ENCODE results near the gene ETV6.

Gene ETV6

DNA sequence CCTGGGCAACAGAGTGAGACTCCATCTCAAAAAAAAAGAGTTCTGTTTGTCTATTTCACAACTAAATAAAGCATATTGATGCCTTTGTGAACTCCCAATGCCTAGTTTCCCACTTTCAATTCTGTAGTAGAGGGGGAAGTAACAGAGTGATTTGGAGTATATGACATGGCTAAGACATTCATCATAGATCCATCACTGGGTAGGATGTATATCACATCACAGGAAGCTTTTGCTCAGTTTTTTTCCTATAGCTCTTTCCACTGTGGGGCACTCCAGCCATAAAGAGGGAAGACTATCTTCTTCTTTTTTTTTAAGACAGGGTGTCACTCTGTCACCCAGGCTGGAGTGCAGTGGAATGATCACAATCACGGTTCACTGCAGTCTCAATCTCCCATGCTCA is 267.3 kb downstream of the ETV6 start:
- Histone ChIP-seq H3K27me3 (replicated peaks) (no peaks in the 10 kb centered on the region), H3K36me3 (replicated peaks) (no peaks in the 10 kb centered on the region), H3K4me3 (ENCODE audit: low read depth, low read length) (no peak overlapping the region), H3K27ac (no peak overlapping the region)
- TF ChIP-seq, protein P1, sequence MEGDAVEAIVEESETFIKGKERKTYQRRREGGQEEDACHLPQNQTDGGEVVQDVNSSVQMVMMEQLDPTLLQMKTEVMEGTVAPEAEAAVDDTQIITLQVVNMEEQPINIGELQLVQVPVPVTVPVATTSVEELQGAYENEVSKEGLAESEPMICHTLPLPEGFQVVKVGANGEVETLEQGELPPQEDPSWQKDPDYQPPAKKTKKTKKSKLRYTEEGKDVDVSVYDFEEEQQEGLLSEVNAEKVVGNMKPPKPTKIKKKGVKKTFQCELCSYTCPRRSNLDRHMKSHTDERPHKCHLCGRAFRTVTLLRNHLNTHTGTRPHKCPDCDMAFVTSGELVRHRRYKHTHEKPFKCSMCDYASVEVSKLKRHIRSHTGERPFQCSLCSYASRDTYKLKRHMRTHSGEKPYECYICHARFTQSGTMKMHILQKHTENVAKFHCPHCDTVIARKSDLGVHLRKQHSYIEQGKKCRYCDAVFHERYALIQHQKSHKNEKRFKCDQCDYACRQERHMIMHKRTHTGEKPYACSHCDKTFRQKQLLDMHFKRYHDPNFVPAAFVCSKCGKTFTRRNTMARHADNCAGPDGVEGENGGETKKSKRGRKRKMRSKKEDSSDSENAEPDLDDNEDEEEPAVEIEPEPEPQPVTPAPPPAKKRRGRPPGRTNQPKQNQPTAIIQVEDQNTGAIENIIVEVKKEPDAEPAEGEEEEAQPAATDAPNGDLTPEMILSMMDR (IDR thresholded peaks at IDR 0.05; ENCODE audit: low read depth, low read length, missing control alignments) = no peak
- in situ Hi-C loops (cut with HindIII; ENCODE audit: low pct_ligation_motif_present, low sequenced_read_pairs) = no loop called here
- DNase-seq = no peak

DNA sequence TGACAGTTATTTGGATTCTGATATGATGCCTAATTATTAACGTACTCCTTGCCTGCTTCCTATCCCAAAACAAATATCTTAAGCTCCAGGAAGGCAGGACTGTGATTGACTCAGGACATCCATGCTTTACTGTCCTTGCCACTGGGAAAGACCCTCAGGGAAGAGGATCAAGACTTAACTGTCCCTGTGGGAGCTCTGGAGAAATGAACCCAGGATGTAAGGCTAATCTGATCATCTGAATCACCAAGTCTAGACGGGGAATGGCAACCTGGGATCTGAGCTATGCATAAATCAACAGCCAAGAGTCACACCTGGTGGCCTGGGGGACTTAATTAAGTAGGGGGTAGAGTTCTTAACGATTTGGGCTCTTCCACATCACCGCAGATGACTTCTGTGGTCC is 268.0 kb downstream of the ETV6 start:
- no peaks in the 10 kb centered on the region for H3K27me3 ChIP-seq (replicated peaks)
- no peak overlapping the region for H3K4me3 ChIP-seq (ENCODE audit: low read depth, low read length)
- H3K36me3 ChIP-seq (replicated peaks) = no peaks in the 10 kb centered on the region
- no peak for DNase-seq
- no peak overlapping the region for H3K27ac ChIP-seq
- TF ChIP-seq, protein P1 (IDR thresholded peaks at IDR 0.05; ENCODE audit: low read depth, low read length, missing control alignments) = no peak
- in situ Hi-C loops (cut with HindIII; ENCODE audit: low pct_ligation_motif_present, low sequenced_read_pairs) = no loop called here

DNA sequence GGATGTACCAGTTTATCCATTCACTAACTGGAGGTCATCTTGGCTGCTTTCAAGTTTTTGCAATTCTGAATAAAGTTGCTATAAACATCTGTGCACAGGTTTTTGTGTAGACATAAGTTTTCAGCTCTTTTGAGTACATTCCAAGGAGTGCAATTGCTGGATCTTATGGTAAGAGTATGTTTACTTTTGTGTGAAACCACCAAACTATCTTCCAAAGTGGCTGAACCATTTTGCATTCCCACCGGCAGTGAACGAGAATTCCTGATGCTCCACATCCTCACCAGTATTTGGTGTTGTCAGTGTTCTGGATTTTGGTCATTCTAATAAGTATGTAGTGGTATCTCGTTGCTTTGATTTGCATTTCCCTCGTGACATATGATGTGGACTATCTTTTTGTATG is 270.8 kb downstream of the ETV6 start:
- TF ChIP-seq, protein P1 (IDR thresholded peaks at IDR 0.05; ENCODE audit: low read depth, low read length, missing control alignments) = no peak

DNA sequence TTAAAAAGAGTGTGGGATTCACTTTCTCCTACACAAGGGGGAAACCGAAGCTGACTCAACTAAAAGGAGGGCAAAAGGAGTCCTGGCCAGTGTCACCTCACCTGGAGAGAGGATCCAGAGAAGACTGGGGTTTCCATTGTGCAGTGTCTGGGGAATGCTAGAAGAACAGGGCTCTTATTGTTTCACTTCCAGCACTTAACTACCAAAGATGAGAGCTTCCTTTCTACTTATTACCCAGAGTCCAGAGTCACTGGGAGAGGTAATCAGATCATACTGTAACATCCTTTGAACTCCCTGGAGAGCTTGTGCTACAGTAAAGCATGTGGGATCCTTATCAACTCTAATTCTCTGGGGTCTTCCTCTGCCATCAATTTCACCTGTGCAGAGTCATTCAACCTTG is 272.9 kb downstream of the ETV6 start:
- Histone ChIP-seq H3K36me3 (replicated peaks) (no peaks in the 10 kb centered on the region), H3K27me3 (replicated peaks) (no peaks in the 10 kb centered on the region), H3K4me3 (ENCODE audit: low read depth, low read length) (no peak overlapping the region), H3K27ac (no peak overlapping the region)
- no peak for DNase-seq
- in situ Hi-C loops (cut with HindIII; ENCODE audit: low pct_ligation_motif_present, low sequenced_read_pairs) = no loop called here
- TF ChIP-seq, protein P1 (IDR thresholded peaks at IDR 0.05; ENCODE audit: low read depth, low read length, missing control alignments) = no peak

More for the DNA sequence above, 270.8 kb downstream of the ETV6 start:
- in situ Hi-C loops (cut with HindIII; ENCODE audit: low pct_ligation_motif_present, low sequenced_read_pairs) = no loop called here
- Histone ChIP-seq H3K27me3 (replicated peaks) (no peaks in the 10 kb centered on the region), H3K27ac (no peak overlapping the region), H3K36me3 (replicated peaks) (no peaks in the 10 kb centered on the region), H3K4me3 (ENCODE audit: low read depth, low read length) (no peak overlapping the region)
- no peak for DNase-seq

DNA sequence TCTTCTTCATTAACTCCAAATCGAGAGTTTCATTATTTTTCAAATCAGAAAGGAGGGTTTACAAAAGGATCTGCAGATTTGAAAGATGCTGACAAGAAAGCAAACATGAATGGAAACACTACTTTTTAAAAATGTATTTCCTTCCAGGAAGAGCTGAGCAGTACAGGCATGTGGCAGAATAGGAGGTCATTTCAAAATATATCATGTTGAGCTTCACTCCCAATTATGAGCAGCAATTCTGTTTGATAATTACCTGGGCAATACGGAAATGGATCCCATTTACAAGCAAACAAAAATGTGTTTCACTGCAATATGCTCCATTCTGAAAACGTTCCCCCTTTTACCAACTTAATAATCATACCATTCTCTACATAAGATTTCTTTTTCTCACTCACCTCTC is 273.6 kb downstream of the ETV6 start:
- Histone ChIP-seq H3K36me3 (replicated peaks) (no peaks in the 10 kb centered on the region), H3K27me3 (replicated peaks) (no peaks in the 10 kb centered on the region), H3K27ac (no peak overlapping the region), H3K4me3 (ENCODE audit: low read depth, low read length) (no peak overlapping the region)
- DNase-seq = no peak
- in situ Hi-C loops (cut with HindIII; ENCODE audit: low pct_ligation_motif_present, low sequenced_read_pairs) = no loop called here
- TF ChIP-seq, protein P1 (IDR thresholded peaks at IDR 0.05; ENCODE audit: low read depth, low read length, missing control alignments) = no peak

DNA sequence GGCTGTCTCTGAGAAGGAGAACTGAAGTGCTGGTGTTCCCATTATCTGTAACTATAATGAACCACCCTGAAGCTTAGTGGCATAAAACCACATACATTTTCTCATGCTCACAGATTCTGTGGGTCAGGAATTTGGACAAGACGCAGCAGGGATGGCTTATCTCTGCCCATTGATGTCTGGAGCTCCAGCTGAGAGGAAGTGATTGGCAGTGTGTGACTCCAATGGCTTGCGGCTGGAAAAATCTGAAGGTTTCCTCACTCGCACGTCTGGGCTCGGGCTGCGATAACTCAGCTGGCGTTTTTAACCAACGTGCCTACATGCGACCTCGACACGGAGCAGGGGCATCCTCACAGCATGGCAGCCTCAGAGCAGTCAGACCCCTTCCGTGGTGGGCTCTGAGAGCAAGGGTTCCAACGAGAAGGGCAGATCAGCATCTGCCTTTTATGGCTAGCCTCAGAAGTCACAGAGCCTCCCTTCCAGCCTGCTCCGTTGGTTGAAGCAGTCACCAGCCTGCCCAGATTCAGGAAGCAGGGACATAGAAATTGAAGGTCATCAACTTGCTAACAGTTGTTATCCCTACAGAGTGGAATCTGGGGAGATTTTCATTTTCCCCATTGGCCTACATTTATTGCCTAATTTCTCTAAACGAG is 277.9 kb downstream of the ETV6 start:
- TF ChIP-seq, protein P1 (IDR thresholded peaks at IDR 0.05; ENCODE audit: low read depth, low read length, missing control alignments) = no peak
- in situ Hi-C loops (cut with HindIII; ENCODE audit: low pct_ligation_motif_present, low sequenced_read_pairs) = no loop called here
- Histone ChIP-seq H3K36me3 (replicated peaks) (no peaks in the 10 kb centered on the region), H3K27me3 (replicated peaks) (no peaks in the 10 kb centered on the region), H3K4me3 (ENCODE audit: low read depth, low read length) (peak overlapping the region; percentile 37), H3K27ac (peak overlapping the region; percentile 50)
- peak; percentile 86 for DNase-seq

All from brain microvascular endothelial cell (primary cell).